Spleen (tissue), 11 donors: Measurements from ENCODE around the gene JAKMIP1. TPM values are rescaled to one million over a fixed set of nuclear protein-coding genes. Genes with fewer than 3 reads are reported as not detected.

Source experiments
- DNase-seq: peaks from one replicate; pipeline ENCODE4 v3.0.0-alpha.2; 2020
- H3K27ac ChIP-seq, 8 donors: fragments of 200-600 bp; sonication (generic) in 7 of 8; 1 replicate in 4 of 8; 2 replicates in 4 of 8; pipeline versions ENCODE4 v1.5.0 to v1.8.0; 2016 to 2021; ENCODE audit warnings: inconsistent platforms in 4 of 8, mild to moderate bottlenecking in 4 of 8, moderate library complexity in 1 of 8
- H3K27me3 ChIP-seq, 7 donors: fragments of 200-600 bp; sonication (generic) in 6 of 7; replicated peaks in 1 of 7; 1 replicate in 4 of 7; 2 replicates in 3 of 7; pipeline versions ENCODE4 v1.5.0 to v1.8.0; 2016 to 2021; ENCODE audit warnings: inconsistent platforms in 3 of 7, mild to moderate bottlenecking in 1 of 7
- H3K36me3 ChIP-seq, 6 donors: fragments of 200-600 bp; sonication (generic) in 5 of 6; 1 replicate in 4 of 6; 2 replicates in 2 of 6; pipeline versions ENCODE4 v1.5.0 to v1.8.0; 2016 to 2021; ENCODE audit warnings: inconsistent platforms in 2 of 6
- H3K4me1 ChIP-seq, 6 donors: fragments of 200-600 bp; sonication (generic) in 5 of 6; 1 replicate in 3 of 6; 2 replicates in 3 of 6; pipeline versions ENCODE4 v1.5.0 to v1.8.0; 2016 to 2021; ENCODE audit warnings: inconsistent platforms in 3 of 6
- H3K4me3 ChIP-seq, 8 donors: fragments of 200-600 bp; sonication (generic) in 7 of 8; 1 replicate in 4 of 8; 2 replicates in 4 of 8; pipeline versions ENCODE4 v1.5.0 to v1.8.0; 2016 to 2021; ENCODE audit warnings: inconsistent platforms in 4 of 8, mild to moderate bottlenecking in 4 of 8, moderate library complexity in 2 of 8
- H3K9me3 ChIP-seq, 8 donors: fragments of 200-600 bp; sonication (generic) in 7 of 8; 1 replicate in 4 of 8; 2 replicates in 4 of 8; pipeline versions ENCODE4 v1.5.0 to v1.8.0; 2016 to 2021; ENCODE audit warnings: inconsistent platforms in 4 of 8
- CTCF ChIP-seq, 11 experiments: fragments of 200-600 bp in 7 of 11; fragments of 450-650 bp in 4 of 11; sonication (generic) in 4 of 11; IDR thresholded peaks in 8 of 11; conservative IDR thresholded peaks in 3 of 11; 1 replicate in 7 of 11; 2 replicates in 4 of 11; pipeline versions ENCODE4 v1.4.0 to v1.8.0; 2016 to 2021; ENCODE audit warnings: antibody characterized with exemption in 11 of 11, inconsistent platforms in 4 of 11, mild to moderate bottlenecking in 1 of 11
- POLR2A ChIP-seq, 3 donors: fragments of 450-650 bp; IDR thresholded peaks; one replicate each; pipeline ENCODE4 v1.5.1; 2017; ENCODE audit warnings: antibody characterized with exemption in 3 of 3, mild to moderate bottlenecking in 1 of 3
- POLR2AphosphoS5 ChIP-seq, 3 donors: sonication (generic); formaldehyde crosslinking; IDR thresholded peaks; one replicate each; pipeline ENCODE4 v1.5.1; 2017; ENCODE audit warnings: antibody characterized with exemption in 3 of 3
- WGBS, 5 donors: extraction: QIAGEN DNeasy Blood & Tissue Kit in 3 of 5; methylation state at CpG; one replicate each; pipeline versions ENCODE4 v1.1.5 to v1.1.7; 2013 to 2018; 5-methylcytosine and 5-hydroxymethylcytosine counted together
- intact Hi-C: fragments of 100-400 bp; cut with DNase I; formaldehyde crosslinking; loops from one replicate; pipeline ENCODE4 v1.15.0; 2023; ENCODE audit warnings: low total_unique reads
- polyA plus RNA-seq, 3 donors: library from polyadenylated mRNA; stranded (reverse); fragments of 200-250 nt; gene quantifications; one replicate each; pipeline ENCODE4 v1.2.1, GENCODE V29; 2013
- total RNA-seq, 7 donors: library from RNA; depleted of rRNA in 3 of 7; stranded (reverse); fragments of >200 nt in 3 of 7; fragmentation: NEBNext Ultra II Directional in 4 of 7; extraction: Animal tissue kit (Norgen Biotek cat#: 25700) in 4 of 7; gene quantifications; one replicate each; pipeline versions ENCODE4 v1.1.0 to v1.2.1, GENCODE V29; 2016 to 2021
- donor health status: healthy with polysubstance abuse.
- donor health status: DM: no; HTN: no; CAD: no; lungs with moderate emphysema.
- donor health status: DM: no; HTN: no; CAD: no.
- donor health status: Bipolar disorder and iron deficiency.
- donor health status: healthy.
- donor health status: DM: no; HTN: no; CAD: no.
- donor health status: DM: yes; HTN: yes; CAD: no.

Gene JAKMIP1
- total and polyA plus RNA-seq, 10 donors = 0.37 to 8.7 (median 2.6) TPM

DNA sequence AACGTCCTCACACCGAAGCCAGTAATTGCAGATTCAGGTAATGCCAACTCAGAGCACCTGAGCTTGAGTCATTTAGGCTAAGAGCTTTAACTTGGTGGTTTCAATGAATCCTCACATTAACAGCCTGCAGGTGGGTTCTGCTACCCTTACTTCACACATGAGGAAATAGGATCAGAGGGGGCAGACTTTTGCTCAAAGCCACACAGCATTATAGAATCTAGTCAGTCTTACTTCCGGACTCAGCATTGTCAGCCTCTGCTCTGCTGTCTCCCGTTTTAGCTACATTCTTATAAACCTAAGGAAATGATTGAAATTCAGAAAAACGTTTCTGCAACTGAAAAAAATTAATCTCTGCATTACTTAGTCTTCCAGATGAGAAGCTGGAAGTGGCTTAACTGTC lies 188.1 kb downstream of the JAKMIP1 start:
- Histone ChIP-seq H3K9me3 (no peaks in the 10 kb centered on the region), H3K27me3 (peaks cover 0 to 56% (median 16%) of the 10 kb centered on the region in 7 donors), H3K36me3 (no peaks in the 10 kb centered on the region), H3K4me3 (no peak overlapping the region), H3K27ac (no peak overlapping the region), H3K4me1 (peaks cover 0 to 6% (median 0%) of the 10 kb centered on the region in 6 donors)
- no peak for DNase-seq
- TF ChIP-seq POLR2AphosphoS5 (IDR thresholded peaks at IDR 0.05) (no peak), CTCF (IDR thresholded peaks at IDR 0.05 in 8 of 11, conservative IDR thresholded peaks at IDR 0.05 in 3 of 11) (no peak), POLR2A (IDR thresholded peaks at IDR 0.05) (no peak)
- 57 to 62% (median 60%) methylated on average over 5 of the region's 5 CpGs for WGBS, 5 donors
- intact Hi-C loops = no loop called here

- no peak overlapping the region for H3K27ac ChIP-seq
- no peak for DNase-seq
- no peak overlapping the region for H3K4me3 ChIP-seq
- intact Hi-C loops = no loop called here
- H3K4me1 ChIP-seq = peaks cover 0 to 6% (median 0%) of the 10 kb centered on the region in 6 donors
- H3K27me3 ChIP-seq = peaks cover 0 to 61% (median 16%) of the 10 kb centered on the region in 7 donors
- H3K9me3 ChIP-seq = no peaks in the 10 kb centered on the region
- no peaks in the 10 kb centered on the region for H3K36me3 ChIP-seq
- WGBS, 5 donors = 2 to 24% (median 5%) methylated on average over 3 to 8 of the region's 8 CpGs
- no peak for TF ChIP-seq POLR2A (IDR thresholded peaks at IDR 0.05)
- TF ChIP-seq POLR2AphosphoS5 (IDR thresholded peaks at IDR 0.05) = no peak
- TF ChIP-seq CTCF (IDR thresholded peaks at IDR 0.05 in 8 of 11, conservative IDR thresholded peaks at IDR 0.05 in 3 of 11) = no peak
Measured at GRCh38 chr4:6011686-6012085, 188.7 kb downstream of the JAKMIP1 start.

GRCh38 chr4:6011271-6011671 lies 189.1 kb downstream of the JAKMIP1 start:
- intact Hi-C loops = no loop called here
- 19 to 29% (median 22%) methylated on average over 11 to 12 of the region's 12 CpGs for WGBS, 5 donors
- H3K9me3 ChIP-seq = no peaks in the 10 kb centered on the region
- no peak overlapping the region for H3K27ac ChIP-seq
- no peak for TF ChIP-seq CTCF (IDR thresholded peaks at IDR 0.05 in 8 of 11, conservative IDR thresholded peaks at IDR 0.05 in 3 of 11)
- TF ChIP-seq POLR2AphosphoS5 (IDR thresholded peaks at IDR 0.05) = no peak
- TF ChIP-seq POLR2A (IDR thresholded peaks at IDR 0.05) = no peak
- H3K27me3 ChIP-seq = peaks cover 0 to 65% (median 16%) of the 10 kb centered on the region in 7 donors
- DNase-seq = no peak
- peaks cover 0 to 6% (median 0%) of the 10 kb centered on the region in 6 donors for H3K4me1 ChIP-seq
- H3K4me3 ChIP-seq = no peak overlapping the region
- no peaks in the 10 kb centered on the region for H3K36me3 ChIP-seq

- Histone ChIP-seq H3K27ac (no peak overlapping the region), H3K27me3 (peaks cover 0 to 67% (median 16%) of the 10 kb centered on the region in 7 donors), H3K4me3 (no peak overlapping the region), H3K36me3 (no peaks in the 10 kb centered on the region), H3K9me3 (no peaks in the 10 kb centered on the region), H3K4me1 (peaks cover 0 to 6% (median 0%) of the 10 kb centered on the region in 6 donors)
- 62 to 87% (median 69%) methylated on average over 3 of the region's 3 CpGs for WGBS, 5 donors
- no peak for TF ChIP-seq POLR2A (IDR thresholded peaks at IDR 0.05)
- TF ChIP-seq CTCF (IDR thresholded peaks at IDR 0.05 in 8 of 11, conservative IDR thresholded peaks at IDR 0.05 in 3 of 11) = no peak
- no peak for TF ChIP-seq POLR2AphosphoS5 (IDR thresholded peaks at IDR 0.05)
- DNase-seq = peak; percentile 24
- intact Hi-C loops = no loop called here
Measured at GRCh38 chr4:6010789-6011188, 189.6 kb downstream of the JAKMIP1 start.
